Neuronal stem cell (in vitro differentiated cells): Measurements from ENCODE around the gene RGR.

Experiments
- DNase-seq: peaks from one replicate; pipeline ENCODE4 v3.0.0-alpha.2; 2013; ENCODE audit warnings: low spot score
- H2AFZ ChIP-seq: one replicate; pipeline ENCODE4 v1.6.1; 2013; ENCODE audit warnings: mild to moderate bottlenecking, low read length, inconsistent platforms
- H2AK5ac ChIP-seq: 2 replicates; pipeline ENCODE4 v1.6.1; 2013; ENCODE audit warnings: low read depth, mild to moderate bottlenecking, inconsistent platforms, low read length, moderate library complexity, mixed read lengths
- H2BK120ac ChIP-seq: 2 replicates; pipeline ENCODE4 v1.6.1; 2013; ENCODE audit warnings: low read depth, mild to moderate bottlenecking, inconsistent platforms, low read length, moderate library complexity, mixed read lengths
- H2BK12ac ChIP-seq: one replicate; pipeline ENCODE4 v1.6.1; 2013; ENCODE audit warnings: low read length, inconsistent platforms
- H2BK15ac ChIP-seq: 2 replicates; pipeline ENCODE4 v1.6.1; 2013; ENCODE audit warnings: mild to moderate bottlenecking, low read length, inconsistent platforms, mixed read lengths
- H2BK5ac ChIP-seq: one replicate; pipeline ENCODE4 v1.6.1; 2013; ENCODE audit warnings: inconsistent platforms, mild to moderate bottlenecking, low read length, moderate library complexity
- H3K14ac ChIP-seq: one replicate; pipeline ENCODE4 v1.6.1; 2013; ENCODE audit warnings: low read length, inconsistent platforms
- H3K18ac ChIP-seq: 2 replicates; pipeline ENCODE4 v1.6.1; 2013; ENCODE audit warnings: low read length, inconsistent platforms
- H3K23ac ChIP-seq: 2 replicates; pipeline ENCODE4 v1.6.1; 2013; ENCODE audit warnings: low read depth, mild to moderate bottlenecking, mixed read lengths, low read length, inconsistent platforms; ENCODE audit not compliant: poor library complexity
- H3K27ac ChIP-seq: replicated peaks from 3 replicates; pipeline ENCODE4 v1.5.1; 2013; ENCODE audit warnings: low read length, inconsistent platforms
- H3K27me3 ChIP-seq, 3 experiments: 2 replicates each; pipeline ENCODE4 v1.6.1; 2013; ENCODE audit warnings: low read length in 3 of 3, mild to moderate bottlenecking in 2 of 3, inconsistent platforms in 1 of 3, low read depth in 1 of 3, mixed read lengths in 1 of 3, moderate library complexity in 1 of 3; ENCODE audit not compliant: control insufficient read depth in 3 of 3, insufficient read depth in 3 of 3
- H3K36me3 ChIP-seq, 2 donors: replicated peaks in 1 of 2; 2 replicates each; pipeline ENCODE4 v1.6.1; 2013; ENCODE audit warnings: low read length in 2 of 2; ENCODE audit not compliant: control insufficient read depth in 2 of 2, insufficient read depth in 2 of 2
- H3K4ac ChIP-seq: 2 replicates; pipeline ENCODE4 v1.6.1; 2013; ENCODE audit warnings: inconsistent platforms, mild to moderate bottlenecking, low read length, moderate library complexity
- H3K4me1 ChIP-seq, 2 donors: 1 replicate in 1 of 2; 2 replicates in 1 of 2; pipeline ENCODE4 v1.6.1; 2013; ENCODE audit warnings: low read length in 2 of 2, low read depth in 1 of 2; ENCODE audit not compliant: control insufficient read depth in 2 of 2, insufficient read depth in 1 of 2
- H3K4me2 ChIP-seq: one replicate; pipeline ENCODE4 v1.6.1; 2013; ENCODE audit warnings: mild to moderate bottlenecking, low read length, inconsistent platforms; ENCODE audit not compliant: insufficient read depth, poor library complexity, severe bottlenecking
- H3K4me3 ChIP-seq, 2 donors: 2 replicates each; pipeline ENCODE4 v1.5.1; 2013; ENCODE audit warnings: low read length in 2 of 2, mild to moderate bottlenecking in 2 of 2, inconsistent platforms in 1 of 2, moderate library complexity in 1 of 2
- H3K79me1 ChIP-seq: one replicate; pipeline ENCODE4 v1.6.1; 2013; ENCODE audit warnings: low read depth, mild to moderate bottlenecking, inconsistent platforms, low read length, moderate library complexity
- H3K9ac ChIP-seq: one replicate; pipeline ENCODE4 v1.6.1; 2013; ENCODE audit warnings: mild to moderate bottlenecking, low read depth, low read length, inconsistent platforms; ENCODE audit not compliant: poor library complexity
- H3K9me3 ChIP-seq, 2 donors: replicated peaks in 1 of 2; 2 replicates each; pipeline versions ENCODE3 to v1.6.1; 2013; ENCODE audit warnings: low read length in 2 of 2, mild to moderate bottlenecking in 2 of 2, inconsistent platforms in 1 of 2, low read depth in 1 of 2, mixed read lengths in 1 of 2, moderate library complexity in 1 of 2; ENCODE audit not compliant: control insufficient read depth in 2 of 2, insufficient read depth in 1 of 2
- H4K8ac ChIP-seq: one replicate; pipeline ENCODE4 v1.6.1; 2013; ENCODE audit warnings: low read depth, mild to moderate bottlenecking, inconsistent platforms, low read length, moderate library complexity
- H4K91ac ChIP-seq: one replicate; pipeline ENCODE4 v1.6.1; 2013; ENCODE audit warnings: low read length, low read depth, mild to moderate bottlenecking, inconsistent platforms; ENCODE audit not compliant: poor library complexity
- WGBS, 2 donors: extraction: QIAGEN DNeasy Blood & Tissue Kit; methylation state at CpG; one replicate each; pipeline ENCODE4 v1.1.7; 2013; ENCODE audit warnings: missing lambda C conversion rate in 2 of 2, mixed read lengths in 1 of 2; ENCODE audit not compliant: insufficient read length in 2 of 2, insufficient replicate concordance in 1 of 2; ENCODE audit errors: extremely low coverage in 2 of 2; 5-methylcytosine and 5-hydroxymethylcytosine counted together

Gene RGR

GRCh38 chr10:84298057-84298456, 53.2 kb downstream of the RGR start:
- Histone ChIP-seq H4K8ac (no peak overlapping the region), H2BK5ac (no peak overlapping the region), H2BK120ac (no peak overlapping the region), H3K18ac (no peak overlapping the region), H3K14ac (no peak overlapping the region), H2AK5ac (no peak overlapping the region), H2BK12ac (no peak overlapping the region), H3K9ac (no peak overlapping the region), H3K4me1 (peaks cover 0 to 8% of the 10 kb centered on the region in 2 donors), H3K79me1 (no peaks in the 10 kb centered on the region), H3K4me2 (no peak overlapping the region), H3K23ac (no peak overlapping the region), H2BK15ac (no peak overlapping the region), H4K91ac (no peak overlapping the region), H3K27me3 (no peaks in the 10 kb centered on the region), H3K9me3 (no peaks in the 10 kb centered on the region), H3K4me3 (no peak overlapping the region), H3K27ac (no peak overlapping the region), H3K4ac (no peak overlapping the region), H2AFZ (no peak overlapping the region), H3K36me3 (no peaks in the 10 kb centered on the region)
- no peak for DNase-seq
- WGBS, 2 donors = no CpG with 5 or more reads among the region's 3 CpGs

GRCh38 chr10:84302223-84302622, 57.4 kb downstream of the RGR start:
- Histone ChIP-seq H2BK15ac (no peak overlapping the region), H3K14ac (no peak overlapping the region), H2AK5ac (no peak overlapping the region), H3K36me3 (no peaks in the 10 kb centered on the region), H4K8ac (no peak overlapping the region), H2BK12ac (no peak overlapping the region), H3K23ac (no peak overlapping the region), H3K4me1 (peaks cover 0 to 7% of the 10 kb centered on the region in 2 donors), H3K4ac (no peak overlapping the region), H3K27ac (no peak overlapping the region), H3K27me3 (peaks cover 0 to 4% (median 0%) of the 10 kb centered on the region in 3 experiments), H3K9me3 (no peaks in the 10 kb centered on the region), H3K4me3 (no peak overlapping the region), H3K4me2 (no peak overlapping the region), H3K9ac (no peak overlapping the region), H4K91ac (no peak overlapping the region), H3K18ac (no peak overlapping the region), H2BK5ac (no peak overlapping the region), H2BK120ac (no peak overlapping the region), H2AFZ (no peak overlapping the region), H3K79me1 (no peaks in the 10 kb centered on the region)
- DNase-seq = no peak
- no CpG with 5 or more reads among the region's 2 CpGs for WGBS, 2 donors

GRCh38 chr10:84306751-84307384, 62.0 kb downstream of the RGR start:
- no peak overlapping the region for H2AFZ ChIP-seq
- H3K4me1 ChIP-seq = peaks cover 0 to 4% of the 10 kb centered on the region in 2 donors
- H3K14ac ChIP-seq = no peak overlapping the region
- no peak overlapping the region for H2BK12ac ChIP-seq
- no peaks in the 10 kb centered on the region for H3K79me1 ChIP-seq
- no peaks in the 10 kb centered on the region for H3K9me3 ChIP-seq
- no peak overlapping the region for H2BK15ac ChIP-seq
- H3K27me3 ChIP-seq = peaks cover 0 to 8% (median 0%) of the 10 kb centered on the region in 3 experiments
- no peak overlapping the region for H3K4me2 ChIP-seq
- H3K4ac ChIP-seq = no peak overlapping the region
- no peak overlapping the region for H2BK120ac ChIP-seq
- H3K18ac ChIP-seq = no peak overlapping the region
- no peak overlapping the region for H2BK5ac ChIP-seq
- no peak overlapping the region for H2AK5ac ChIP-seq
- no peak overlapping the region for H3K27ac ChIP-seq
- H3K36me3 ChIP-seq = no peaks in the 10 kb centered on the region
- no peak overlapping the region for H3K4me3 ChIP-seq
- no peak for DNase-seq
- WGBS, 2 donors = no CpG with 5 or more reads among the region's 4 CpGs
- H4K91ac ChIP-seq = no peak overlapping the region
- no peak overlapping the region for H3K23ac ChIP-seq
- no peak overlapping the region for H3K9ac ChIP-seq
- no peak overlapping the region for H4K8ac ChIP-seq

- Histone ChIP-seq H4K91ac (no peak overlapping the region), H3K27me3 (peaks cover 0 to 8% (median 0%) of the 10 kb centered on the region in 3 experiments), H3K36me3 (no peaks in the 10 kb centered on the region), H4K8ac (no peak overlapping the region), H2BK5ac (no peak overlapping the region), H3K27ac (no peak overlapping the region), H3K4me3 (no peak overlapping the region), H2BK120ac (no peak overlapping the region), H3K14ac (no peak overlapping the region), H3K4me1 (no peaks in the 10 kb centered on the region), H3K4ac (no peak overlapping the region), H3K18ac (no peak overlapping the region), H3K4me2 (no peak overlapping the region), H3K9ac (no peak overlapping the region), H2AK5ac (no peak overlapping the region), H3K23ac (no peak overlapping the region), H3K9me3 (no peaks in the 10 kb centered on the region), H2BK12ac (no peak overlapping the region), H2BK15ac (no peak overlapping the region), H3K79me1 (no peaks in the 10 kb centered on the region), H2AFZ (no peak overlapping the region)
- no CpG with 5 or more reads among the region's 1 CpG for WGBS, 2 donors
- no peak for DNase-seq
Observed at GRCh38 chr10:84308021-84308420, 63.2 kb downstream of the RGR start.
